ENCODE results near the gene RUNX1.

RUNX1 gene

GRCh38 chr21:34822942-34823341 is 226.2 kb downstream of the RUNX1 start:
- Histone ChIP-seq H3K36me3 (ENCODE audit: control insufficient read depth in 5 of 5, insufficient read depth in 5 of 5, low read length in 5 of 5) (peaks cover 0 to 39% (median 28%) of the 10 kb centered on the region in 5 donors), H3K4me1 (ENCODE audit: control insufficient read depth in 5 of 5, insufficient read depth in 5 of 5, low read length in 5 of 5) (peaks cover 0 to 36% (median 26%) of the 10 kb centered on the region in 5 donors), H3K4me3 (ENCODE audit: low read depth in 1 of 5, low read length in 5 of 5) (no peak overlapping the region), H3K27me3 (ENCODE audit: control insufficient read depth in 5 of 5, insufficient read depth in 4 of 5, low read length in 5 of 5) (no peaks in the 10 kb centered on the region), H3K9ac (ENCODE audit: low read length in 5 of 5) (no peak overlapping the region), H3K9me3 (ENCODE audit: control insufficient read depth in 5 of 5, low read length in 5 of 5) (peaks cover 0 to 4% (median 0%) of the 10 kb centered on the region in 5 donors), H3K27ac (ENCODE audit: low read depth, low read length) (no peak overlapping the region)

- no peak overlapping the region for H3K9ac ChIP-seq (ENCODE audit: low read length in 5 of 5)
- peaks cover 0 to 39% (median 26%) of the 10 kb centered on the region in 5 donors for H3K36me3 ChIP-seq (ENCODE audit: control insufficient read depth in 5 of 5, insufficient read depth in 5 of 5, low read length in 5 of 5)
- no peaks in the 10 kb centered on the region for H3K27me3 ChIP-seq (ENCODE audit: control insufficient read depth in 5 of 5, insufficient read depth in 4 of 5, low read length in 5 of 5)
- peaks cover 0 to 29% (median 18%) of the 10 kb centered on the region in 5 donors for H3K4me1 ChIP-seq (ENCODE audit: control insufficient read depth in 5 of 5, insufficient read depth in 5 of 5, low read length in 5 of 5)
- H3K9me3 ChIP-seq (ENCODE audit: control insufficient read depth in 5 of 5, low read length in 5 of 5), result no peaks in the 10 kb centered on the region
- H3K4me3 ChIP-seq (ENCODE audit: low read depth in 1 of 5, low read length in 5 of 5), result no peak overlapping the region
- no peak overlapping the region for H3K27ac ChIP-seq (ENCODE audit: low read depth, low read length)
These were observed 226.9 kb downstream of the RUNX1 start for GRCh38 chr21:34822168-34822567.

- Histone ChIP-seq H3K9me3 (ENCODE audit: control insufficient read depth in 5 of 5, low read length in 5 of 5) (no peaks in the 10 kb centered on the region), H3K4me1 (ENCODE audit: control insufficient read depth in 5 of 5, insufficient read depth in 5 of 5, low read length in 5 of 5) (peaks cover 0 to 24% (median 13%) of the 10 kb centered on the region in 5 donors), H3K27me3 (ENCODE audit: control insufficient read depth in 5 of 5, insufficient read depth in 4 of 5, low read length in 5 of 5) (no peaks in the 10 kb centered on the region), H3K9ac (ENCODE audit: low read length in 5 of 5) (no peak overlapping the region), H3K36me3 (ENCODE audit: control insufficient read depth in 5 of 5, insufficient read depth in 5 of 5, low read length in 5 of 5) (peaks cover 0 to 44% (median 30%) of the 10 kb centered on the region in 5 donors), H3K27ac (ENCODE audit: low read depth, low read length) (no peak overlapping the region), H3K4me3 (ENCODE audit: low read depth in 1 of 5, low read length in 5 of 5) (no peak overlapping the region)
These were observed 227.4 kb downstream of the RUNX1 start for GRCh38 chr21:34821717-34822116.

GRCh38 chr21:34820051-34820450 is 229.1 kb downstream of the RUNX1 start:
- Histone ChIP-seq H3K9ac (ENCODE audit: low read length in 5 of 5) (no peak overlapping the region), H3K4me3 (ENCODE audit: low read depth in 1 of 5, low read length in 5 of 5) (no peak overlapping the region), H3K4me1 (ENCODE audit: control insufficient read depth in 5 of 5, insufficient read depth in 5 of 5, low read length in 5 of 5) (peaks cover 0 to 19% (median 8%) of the 10 kb centered on the region in 5 donors), H3K27ac (ENCODE audit: low read depth, low read length) (no peak overlapping the region), H3K36me3 (ENCODE audit: control insufficient read depth in 5 of 5, insufficient read depth in 5 of 5, low read length in 5 of 5) (peaks cover 0 to 53% (median 32%) of the 10 kb centered on the region in 5 donors), H3K9me3 (ENCODE audit: control insufficient read depth in 5 of 5, low read length in 5 of 5) (no peaks in the 10 kb centered on the region), H3K27me3 (ENCODE audit: control insufficient read depth in 5 of 5, insufficient read depth in 4 of 5, low read length in 5 of 5) (no peaks in the 10 kb centered on the region)

- Histone ChIP-seq H3K27ac (ENCODE audit: low read depth, low read length) (no peak overlapping the region), H3K4me3 (ENCODE audit: low read depth in 1 of 5, low read length in 5 of 5) (no peak overlapping the region), H3K4me1 (ENCODE audit: control insufficient read depth in 5 of 5, insufficient read depth in 5 of 5, low read length in 5 of 5) (peaks cover 0 to 19% (median 8%) of the 10 kb centered on the region in 5 donors), H3K9me3 (ENCODE audit: control insufficient read depth in 5 of 5, low read length in 5 of 5) (no peaks in the 10 kb centered on the region), H3K9ac (ENCODE audit: low read length in 5 of 5) (no peak overlapping the region), H3K36me3 (ENCODE audit: control insufficient read depth in 5 of 5, insufficient read depth in 5 of 5, low read length in 5 of 5) (peaks cover 0 to 55% (median 32%) of the 10 kb centered on the region in 5 donors), H3K27me3 (ENCODE audit: control insufficient read depth in 5 of 5, insufficient read depth in 4 of 5, low read length in 5 of 5) (no peaks in the 10 kb centered on the region)
These were observed 229.6 kb downstream of the RUNX1 start for GRCh38 chr21:34819357-34819999.

GRCh38 chr21:34818662-34819158 is 230.4 kb downstream of the RUNX1 start:
- Histone ChIP-seq H3K9me3 (ENCODE audit: control insufficient read depth in 5 of 5, low read length in 5 of 5) (no peaks in the 10 kb centered on the region), H3K27me3 (ENCODE audit: control insufficient read depth in 5 of 5, insufficient read depth in 4 of 5, low read length in 5 of 5) (no peaks in the 10 kb centered on the region), H3K4me1 (ENCODE audit: control insufficient read depth in 5 of 5, insufficient read depth in 5 of 5, low read length in 5 of 5) (peaks cover 0 to 19% (median 8%) of the 10 kb centered on the region in 5 donors), H3K9ac (ENCODE audit: low read length in 5 of 5) (no peak overlapping the region), H3K36me3 (ENCODE audit: control insufficient read depth in 5 of 5, insufficient read depth in 5 of 5, low read length in 5 of 5) (peaks cover 0 to 59% (median 32%) of the 10 kb centered on the region in 5 donors), H3K27ac (ENCODE audit: low read depth, low read length) (no peak overlapping the region), H3K4me3 (ENCODE audit: low read depth in 1 of 5, low read length in 5 of 5) (no peak overlapping the region)

- no peak overlapping the region for H3K27ac ChIP-seq (ENCODE audit: low read depth, low read length)
- peaks cover 0 to 62% (median 32%) of the 10 kb centered on the region in 5 donors for H3K36me3 ChIP-seq (ENCODE audit: control insufficient read depth in 5 of 5, insufficient read depth in 5 of 5, low read length in 5 of 5)
- no peaks in the 10 kb centered on the region for H3K9me3 ChIP-seq (ENCODE audit: control insufficient read depth in 5 of 5, low read length in 5 of 5)
- H3K4me1 ChIP-seq (ENCODE audit: control insufficient read depth in 5 of 5, insufficient read depth in 5 of 5, low read length in 5 of 5), result peaks cover 0 to 19% (median 12%) of the 10 kb centered on the region in 5 donors
- H3K9ac ChIP-seq (ENCODE audit: low read length in 5 of 5), result no peak overlapping the region
- no peak overlapping the region for H3K4me3 ChIP-seq (ENCODE audit: low read depth in 1 of 5, low read length in 5 of 5)
- H3K27me3 ChIP-seq (ENCODE audit: control insufficient read depth in 5 of 5, insufficient read depth in 4 of 5, low read length in 5 of 5), result no peaks in the 10 kb centered on the region
These were observed 231.1 kb downstream of the RUNX1 start for GRCh38 chr21:34817821-34818661.

- H3K4me3 ChIP-seq (ENCODE audit: low read depth in 1 of 5, low read length in 5 of 5), result no peak overlapping the region
- no peaks in the 10 kb centered on the region for H3K27me3 ChIP-seq (ENCODE audit: control insufficient read depth in 5 of 5, insufficient read depth in 4 of 5, low read length in 5 of 5)
- peaks cover 0 to 48% (median 28%) of the 10 kb centered on the region in 5 donors for H3K36me3 ChIP-seq (ENCODE audit: control insufficient read depth in 5 of 5, insufficient read depth in 5 of 5, low read length in 5 of 5)
- H3K4me1 ChIP-seq (ENCODE audit: control insufficient read depth in 5 of 5, insufficient read depth in 5 of 5, low read length in 5 of 5), result peaks cover 0 to 31% (median 24%) of the 10 kb centered on the region in 5 donors
- no peak overlapping the region for H3K27ac ChIP-seq (ENCODE audit: low read depth, low read length)
- no peaks in the 10 kb centered on the region for H3K9me3 ChIP-seq (ENCODE audit: control insufficient read depth in 5 of 5, low read length in 5 of 5)
- H3K9ac ChIP-seq (ENCODE audit: low read length in 5 of 5), result no peak overlapping the region
These were observed 233.0 kb downstream of the RUNX1 start for GRCh38 chr21:34815831-34816705.

GRCh38 chr21:34814529-34814951 is 234.6 kb downstream of the RUNX1 start:
- no peak overlapping the region for H3K27ac ChIP-seq (ENCODE audit: low read depth, low read length)
- H3K4me3 ChIP-seq (ENCODE audit: low read depth in 1 of 5, low read length in 5 of 5), result no peak overlapping the region
- H3K9me3 ChIP-seq (ENCODE audit: control insufficient read depth in 5 of 5, low read length in 5 of 5), result no peaks in the 10 kb centered on the region
- no peak overlapping the region for H3K9ac ChIP-seq (ENCODE audit: low read length in 5 of 5)
- peaks cover 0 to 27% (median 24%) of the 10 kb centered on the region in 5 donors for H3K4me1 ChIP-seq (ENCODE audit: control insufficient read depth in 5 of 5, insufficient read depth in 5 of 5, low read length in 5 of 5)
- H3K36me3 ChIP-seq (ENCODE audit: control insufficient read depth in 5 of 5, insufficient read depth in 5 of 5, low read length in 5 of 5), result peaks cover 0 to 47% (median 21%) of the 10 kb centered on the region in 5 donors
- no peaks in the 10 kb centered on the region for H3K27me3 ChIP-seq (ENCODE audit: control insufficient read depth in 5 of 5, insufficient read depth in 4 of 5, low read length in 5 of 5)

Data from subcutaneous abdominal adipose tissue (tissue), 5 donors.